Karpas-422 (cell line): ENCODE data around the gene CYP1B1. TPM values are rescaled to one million over a fixed set of nuclear protein-coding genes. Genes with fewer than 3 reads are reported as not detected.

Experiments
- DNase-seq: peaks from one replicate; pipeline ENCODE4 v3.0.0-alpha.2; 2015
- H2AFZ ChIP-seq: fragments of 200-600 bp; sonication (generic); 2 replicates; pipeline ENCODE4 v1.6.1; 2014; ENCODE audit warnings: antibody characterized with exemption, low read length, mixed read lengths
- H3K27ac ChIP-seq: fragments of 200-600 bp; sonication (generic); 2 replicates; pipeline ENCODE4 v1.5.1; 2014; ENCODE audit warnings: mild to moderate bottlenecking, low read length, moderate library complexity
- H3K27me3 ChIP-seq: fragments of 200-600 bp; sonication (generic); 2 replicates; pipeline ENCODE4 v1.6.1; 2014; ENCODE audit warnings: low read length, mixed read lengths
- H3K36me3 ChIP-seq: fragments of 200-600 bp; sonication (generic); 2 replicates; pipeline ENCODE4 v1.6.1; 2014; ENCODE audit warnings: low read length, mixed read lengths; ENCODE audit not compliant: insufficient read depth
- H3K4me1 ChIP-seq: fragments of 200-600 bp; sonication (generic); 2 replicates; pipeline ENCODE4 v1.6.1; 2014; ENCODE audit warnings: mild to moderate bottlenecking, low read length, mixed read lengths
- H3K4me2 ChIP-seq: fragments of 200-600 bp; sonication (generic); 2 replicates; pipeline ENCODE4 v1.6.1; 2014; ENCODE audit warnings: low read length, low read depth, mild to moderate bottlenecking; ENCODE audit not compliant: poor library complexity, severe bottlenecking
- H3K4me3 ChIP-seq: fragments of 200-600 bp; sonication (generic); 2 replicates; pipeline ENCODE4 v1.5.1; 2014; ENCODE audit warnings: mild to moderate bottlenecking, antibody characterized with exemption, low read length, mixed read lengths
- H3K79me2 ChIP-seq: fragments of 200-600 bp; sonication (generic); 2 replicates; pipeline ENCODE4 v1.6.1; 2014; ENCODE audit warnings: mild to moderate bottlenecking, low read length, mixed read lengths
- H3K9ac ChIP-seq: fragments of 200-600 bp; sonication (generic); 2 replicates; pipeline ENCODE4 v1.6.0; 2014; ENCODE audit warnings: low read length
- H3K9me2 ChIP-seq: fragments of 200-600 bp; sonication (generic), shearing (Covaris generic); replicated peaks from 2 replicates; pipeline ENCODE4 v1.6.0; 2014; ENCODE audit warnings: mild to moderate bottlenecking, low read length, moderate library complexity; ENCODE audit not compliant: insufficient read depth
- H3K9me3 ChIP-seq: fragments of 300-700, 200-600 bp; sonication (generic); 2 replicates; pipeline ENCODE4 v1.6.1; 2014; ENCODE audit warnings: low read length, mixed read lengths
- H4K20me1 ChIP-seq: fragments of 200-600 bp; sonication (generic); 2 replicates; pipeline ENCODE4 v1.6.1; 2014; ENCODE audit warnings: mild to moderate bottlenecking, antibody characterized with exemption, low read length, low read depth; ENCODE audit not compliant: insufficient read depth
- total RNA-seq: library from RNA; depleted of rRNA; stranded (reverse); fragments of >200 nt; shearing (Covaris generic); gene quantifications from 2 replicates; pipeline ENCODE4 v1.2.3, GENCODE V29; 2014; ENCODE audit warnings: low replicate concordance

CYP1B1 gene
- total RNA-seq, 1 experiment from 2014 or later = not detected

DNA sequence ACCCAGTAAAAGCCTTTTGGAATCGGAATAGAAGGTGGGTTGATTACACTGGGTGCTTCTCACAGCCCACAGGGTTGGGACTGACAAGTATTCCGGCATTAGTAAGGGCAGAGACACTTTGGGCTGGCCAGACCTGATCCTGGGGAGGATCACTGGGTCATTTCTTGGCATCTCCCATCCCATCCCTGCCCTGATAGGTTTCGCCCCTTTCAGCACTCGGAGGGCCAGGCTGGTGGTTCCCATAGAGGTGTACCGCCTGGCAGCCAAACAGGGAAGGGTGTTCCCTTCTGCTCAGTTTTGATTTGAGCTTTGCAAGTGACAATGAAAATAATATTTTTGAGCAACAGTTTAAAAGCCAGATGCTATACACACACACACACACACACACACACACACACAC lies 37.3 kb downstream of the CYP1B1 start:
- DNase-seq = no peak
- peak overlapping the region; percentile 60 for H2AFZ ChIP-seq
- no peaks in the 10 kb centered on the region for H4K20me1 ChIP-seq
- peak overlapping the region; percentile 56 for H3K4me2 ChIP-seq
- no peak overlapping the region for H3K27ac ChIP-seq
- no peaks in the 10 kb centered on the region for H3K79me2 ChIP-seq
- H3K4me3 ChIP-seq = peak overlapping the region; percentile 44
- H3K9me2 ChIP-seq = no peaks in the 10 kb centered on the region
- no peak overlapping the region for H3K9ac ChIP-seq
- no peaks in the 10 kb centered on the region for H3K36me3 ChIP-seq
- H3K27me3 ChIP-seq = no peaks in the 10 kb centered on the region
- peaks cover 11% of the 10 kb centered on the region for H3K4me1 ChIP-seq
- H3K9me3 ChIP-seq = no peaks in the 10 kb centered on the region

DNA sequence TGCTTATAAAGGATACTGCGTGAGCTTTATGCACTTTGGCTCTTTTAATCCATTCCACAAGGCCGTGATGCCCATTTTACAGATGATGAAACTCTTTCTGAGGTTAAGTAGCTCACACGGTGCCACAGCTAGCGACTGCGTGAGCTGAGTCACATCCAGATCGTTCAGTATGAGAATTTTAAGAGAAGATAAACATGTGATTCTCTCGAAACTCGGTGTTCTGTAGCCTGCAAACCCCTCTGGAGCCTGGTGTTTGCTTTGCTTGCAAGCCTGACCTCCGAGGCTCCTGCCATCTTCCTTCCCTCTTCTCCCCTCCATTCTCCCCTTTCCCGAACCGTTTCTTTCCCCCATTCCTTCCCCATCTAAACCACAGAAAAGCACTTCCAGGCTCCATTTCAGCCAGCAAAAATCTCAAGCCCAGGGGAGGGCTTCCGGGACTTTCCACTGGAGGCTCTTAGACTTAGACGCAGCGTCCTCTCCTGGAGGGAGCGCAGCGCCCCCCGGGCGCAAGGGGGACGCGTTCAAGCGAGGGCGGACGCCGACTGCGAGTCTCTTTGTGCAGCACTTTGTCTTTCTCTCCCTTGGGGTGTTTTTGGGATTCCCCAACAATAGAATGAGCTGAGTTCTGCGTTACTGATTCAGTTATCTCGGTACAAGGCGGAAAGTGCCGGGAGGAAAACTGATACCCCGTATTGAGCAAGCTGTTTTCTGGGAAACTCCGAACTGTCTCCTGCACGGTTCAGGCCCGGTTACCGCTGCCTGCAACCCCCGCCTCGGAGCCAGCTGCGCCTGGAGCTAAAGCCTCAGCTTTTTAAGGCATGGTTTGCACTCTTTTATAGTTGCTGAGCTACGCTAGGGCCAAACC lies 38.0 kb downstream of the CYP1B1 start:
- Histone ChIP-seq H3K4me3 (peak overlapping the region; percentile 44), H3K4me2 (peak overlapping the region; percentile 56), H3K27ac (no peak overlapping the region), H3K79me2 (no peaks in the 10 kb centered on the region), H3K9ac (0 out of 2 replicates have a peak overlapping the region, but pooled peaks have one; percentile 13), H3K27me3 (no peaks in the 10 kb centered on the region), H3K4me1 (peaks cover 11% of the 10 kb centered on the region), H3K36me3 (no peaks in the 10 kb centered on the region), H2AFZ (peak overlapping the region; percentile 60), H4K20me1 (no peaks in the 10 kb centered on the region), H3K9me3 (no peaks in the 10 kb centered on the region), H3K9me2 (no peaks in the 10 kb centered on the region)
- peak; percentile 46 for DNase-seq

DNA sequence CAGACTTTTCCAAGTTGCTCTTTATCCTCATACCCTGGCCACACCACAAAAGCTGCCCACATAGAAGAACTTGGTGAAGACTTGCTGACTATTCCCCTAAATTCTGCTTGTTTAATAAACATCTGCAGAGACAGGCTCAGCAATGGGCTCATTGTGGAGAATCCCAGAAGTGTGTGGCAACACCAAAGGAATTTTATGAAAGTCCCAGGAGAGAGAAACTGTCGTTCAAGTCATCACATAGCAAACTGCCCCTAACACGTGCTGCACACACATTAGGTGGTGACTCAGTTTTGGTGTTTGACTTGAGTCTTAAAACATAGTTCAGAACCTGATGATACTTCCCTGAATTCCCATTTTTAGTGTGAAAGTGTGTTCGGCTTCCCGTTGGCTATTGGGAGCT lies 38.6 kb downstream of the CYP1B1 start:
- Histone ChIP-seq H3K79me2 (no peaks in the 10 kb centered on the region), H3K27ac (no peak overlapping the region), H3K4me2 (peak overlapping the region; percentile 56), H2AFZ (peak overlapping the region; percentile 60; the same call in 1 of the 2 replicates), H3K4me3 (no peak overlapping the region), H3K9me3 (no peaks in the 10 kb centered on the region), H3K4me1 (peaks cover 11% of the 10 kb centered on the region), H3K9me2 (no peaks in the 10 kb centered on the region), H3K27me3 (no peaks in the 10 kb centered on the region), H3K36me3 (no peaks in the 10 kb centered on the region), H4K20me1 (no peaks in the 10 kb centered on the region), H3K9ac (no peak overlapping the region)
- DNase-seq = no peak

DNA sequence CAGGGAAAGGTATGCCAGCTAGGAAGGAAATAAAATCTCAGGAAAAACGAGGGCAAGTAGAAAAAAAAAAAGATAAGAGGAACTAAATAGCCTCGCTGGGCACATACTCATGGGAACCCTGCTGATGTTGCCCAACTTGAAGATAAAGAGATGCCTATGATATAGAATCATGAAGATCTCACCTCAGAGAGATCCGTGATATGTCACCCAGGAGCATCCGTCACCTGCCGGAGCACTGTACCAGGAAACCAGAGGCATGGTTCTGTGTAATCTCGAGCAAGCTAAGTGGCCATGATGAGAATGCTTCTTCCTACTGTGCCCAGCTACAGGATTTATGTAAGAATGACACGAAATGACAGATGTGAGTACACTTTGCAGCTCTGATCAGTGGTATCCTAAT lies 40.0 kb downstream of the CYP1B1 start:
- Histone ChIP-seq H3K36me3 (no peaks in the 10 kb centered on the region), H3K9me3 (no peaks in the 10 kb centered on the region), H4K20me1 (no peaks in the 10 kb centered on the region), H3K4me1 (peaks cover 11% of the 10 kb centered on the region), H2AFZ (no peak overlapping the region), H3K4me3 (no peak overlapping the region), H3K27me3 (no peaks in the 10 kb centered on the region), H3K9me2 (no peaks in the 10 kb centered on the region), H3K79me2 (no peaks in the 10 kb centered on the region), H3K27ac (no peak overlapping the region), H3K9ac (no peak overlapping the region), H3K4me2 (no peak overlapping the region)
- no peak for DNase-seq

DNA sequence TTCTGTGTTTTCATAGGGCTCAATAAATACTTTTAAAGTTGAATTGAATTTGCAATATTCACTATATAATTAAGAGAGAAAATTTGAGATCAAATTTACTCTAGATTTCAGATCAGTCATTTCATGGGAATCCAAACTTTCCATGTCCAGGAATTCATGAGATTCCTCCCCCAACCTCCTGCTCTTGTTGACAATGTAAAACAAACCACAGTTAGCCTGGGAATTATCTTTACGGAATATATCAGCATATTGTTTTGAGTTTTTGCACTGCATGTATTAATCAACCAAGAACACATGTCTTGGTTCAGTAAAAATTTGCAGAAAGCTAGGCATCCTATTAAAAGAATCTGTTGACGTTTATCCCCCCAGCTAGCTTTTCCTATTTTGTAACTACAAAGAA lies 42.3 kb downstream of the CYP1B1 start:
- Histone ChIP-seq H3K36me3 (no peaks in the 10 kb centered on the region), H3K9me2 (no peaks in the 10 kb centered on the region)
- no peak for DNase-seq

DNA sequence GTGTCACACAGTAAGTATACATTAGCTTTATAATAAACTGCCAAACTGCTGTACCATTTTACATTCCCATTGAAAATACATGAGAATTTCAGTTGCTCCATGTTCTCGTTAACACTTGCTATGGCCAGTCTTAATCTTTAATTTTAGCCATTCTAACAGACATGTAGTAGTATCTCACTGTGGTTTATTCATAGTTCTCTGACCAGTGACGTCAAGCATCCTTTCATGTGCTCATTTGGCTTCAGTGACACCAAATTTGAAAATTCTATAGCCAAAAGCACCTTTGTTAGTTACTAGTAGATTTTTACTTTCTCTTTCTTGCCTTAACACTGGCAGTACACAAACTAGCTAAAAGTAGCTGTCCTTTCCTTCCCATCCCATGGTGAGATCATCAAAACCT lies 43.0 kb downstream of the CYP1B1 start:
- no peak overlapping the region for H2AFZ ChIP-seq
- no peak overlapping the region for H3K4me2 ChIP-seq
- DNase-seq = no peak

More for the DNA sequence above, 42.3 kb downstream of the CYP1B1 start:
- no peaks in the 10 kb centered on the region for H3K27me3 ChIP-seq
- no peaks in the 10 kb centered on the region for H3K79me2 ChIP-seq
- H3K9me3 ChIP-seq = no peaks in the 10 kb centered on the region
- no peak overlapping the region for H3K4me3 ChIP-seq
- H3K27ac ChIP-seq = no peak overlapping the region
- H3K4me1 ChIP-seq = peaks cover 11% of the 10 kb centered on the region
- no peak overlapping the region for H3K9ac ChIP-seq
- H4K20me1 ChIP-seq = no peaks in the 10 kb centered on the region
- no peak overlapping the region for H2AFZ ChIP-seq
- no peak overlapping the region for H3K4me2 ChIP-seq

DNA sequence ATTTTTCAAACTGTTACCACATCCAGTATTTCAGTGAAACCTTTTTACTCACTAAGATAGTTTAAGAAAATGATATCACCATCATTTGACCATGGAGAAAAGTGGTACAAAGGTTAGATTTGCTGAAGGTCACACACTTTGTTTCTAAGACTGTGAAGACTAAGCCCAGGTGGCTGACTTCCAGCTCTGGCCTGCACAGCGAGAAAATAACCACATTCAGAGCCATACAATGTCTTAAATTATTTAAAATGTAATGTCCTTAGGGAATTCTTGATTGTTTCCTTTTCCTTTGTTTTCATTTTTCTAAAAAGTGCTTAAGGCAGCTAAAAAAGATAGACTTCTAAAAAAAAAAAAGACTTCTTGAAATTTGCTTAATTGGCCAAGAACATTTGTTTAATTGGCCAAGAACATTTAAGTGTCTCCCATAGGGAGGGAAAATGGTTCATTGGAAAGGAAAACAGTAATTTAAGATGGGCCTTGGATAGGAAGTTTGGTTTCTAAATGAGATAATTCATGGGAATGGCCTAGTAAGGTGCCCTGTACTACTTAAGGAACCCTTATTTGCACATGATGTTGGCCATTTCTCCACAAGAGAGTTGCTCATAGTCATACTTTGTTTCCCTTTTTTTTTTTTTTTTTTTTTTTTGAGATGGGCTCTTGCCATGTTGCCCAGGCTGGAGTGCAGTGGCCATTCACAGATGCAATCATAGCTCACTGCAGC lies 45.2 kb downstream of the CYP1B1 start:
- H3K4me2 ChIP-seq = no peak overlapping the region
- no peaks in the 10 kb centered on the region for H3K9me3 ChIP-seq
- no peaks in the 10 kb centered on the region for H4K20me1 ChIP-seq
- no peaks in the 10 kb centered on the region for H3K79me2 ChIP-seq
- H3K27me3 ChIP-seq = no peaks in the 10 kb centered on the region
- no peak overlapping the region for H2AFZ ChIP-seq
- H3K9me2 ChIP-seq = no peaks in the 10 kb centered on the region
- no peak overlapping the region for H3K4me3 ChIP-seq
- no peak overlapping the region for H3K27ac ChIP-seq
- DNase-seq = no peak
- no peaks in the 10 kb centered on the region for H3K4me1 ChIP-seq
- H3K36me3 ChIP-seq = no peaks in the 10 kb centered on the region
- no peak overlapping the region for H3K9ac ChIP-seq

More for the DNA sequence above, 43.0 kb downstream of the CYP1B1 start:
- no peak overlapping the region for H3K27ac ChIP-seq
- H4K20me1 ChIP-seq = no peaks in the 10 kb centered on the region
- no peaks in the 10 kb centered on the region for H3K79me2 ChIP-seq
- no peaks in the 10 kb centered on the region for H3K27me3 ChIP-seq
- no peaks in the 10 kb centered on the region for H3K36me3 ChIP-seq
- no peak overlapping the region for H3K4me3 ChIP-seq
- H3K9me3 ChIP-seq = no peaks in the 10 kb centered on the region
- H3K9me2 ChIP-seq = no peaks in the 10 kb centered on the region
- H3K9ac ChIP-seq = no peak overlapping the region
- H3K4me1 ChIP-seq = peaks cover 4% of the 10 kb centered on the region

DNA sequence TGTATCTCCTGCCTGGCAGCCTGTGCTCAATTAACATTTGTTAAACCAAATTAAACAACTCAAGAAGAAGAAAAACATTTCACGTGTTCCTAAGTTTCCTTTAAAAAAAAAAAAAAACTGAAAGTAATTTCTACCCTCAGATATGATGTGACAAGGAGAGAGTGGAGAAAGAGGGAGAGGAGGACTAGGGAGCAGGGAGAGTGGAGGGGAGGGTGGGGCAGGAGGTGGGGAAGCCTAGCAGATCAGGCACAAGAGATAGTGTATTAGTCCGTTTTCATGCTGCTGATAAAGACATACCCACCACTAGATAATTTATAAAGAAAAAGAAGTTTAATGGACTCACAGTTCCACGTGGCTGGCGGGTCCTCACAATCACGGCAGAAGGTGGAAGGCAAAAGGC lies 46.4 kb downstream of the CYP1B1 start:
- no peaks in the 10 kb centered on the region for H3K9me2 ChIP-seq
- H3K4me1 ChIP-seq = no peaks in the 10 kb centered on the region
- no peak overlapping the region for H3K4me2 ChIP-seq
- H3K79me2 ChIP-seq = no peaks in the 10 kb centered on the region
- H3K27ac ChIP-seq = no peak overlapping the region
- no peak for DNase-seq
- H3K27me3 ChIP-seq = no peaks in the 10 kb centered on the region
- H3K4me3 ChIP-seq = no peak overlapping the region
- no peaks in the 10 kb centered on the region for H4K20me1 ChIP-seq
- H3K9me3 ChIP-seq = no peaks in the 10 kb centered on the region
- H2AFZ ChIP-seq = no peak overlapping the region
- no peaks in the 10 kb centered on the region for H3K36me3 ChIP-seq
- no peak overlapping the region for H3K9ac ChIP-seq
